ENCODE data around the gene BRD2.
"Not testable (repeated sequence)": the region's sequence is repeated elsewhere in the genome, so short reads cannot be mapped to it uniquely, and the experiment has no call there.

The BRD2 gene

DNA sequence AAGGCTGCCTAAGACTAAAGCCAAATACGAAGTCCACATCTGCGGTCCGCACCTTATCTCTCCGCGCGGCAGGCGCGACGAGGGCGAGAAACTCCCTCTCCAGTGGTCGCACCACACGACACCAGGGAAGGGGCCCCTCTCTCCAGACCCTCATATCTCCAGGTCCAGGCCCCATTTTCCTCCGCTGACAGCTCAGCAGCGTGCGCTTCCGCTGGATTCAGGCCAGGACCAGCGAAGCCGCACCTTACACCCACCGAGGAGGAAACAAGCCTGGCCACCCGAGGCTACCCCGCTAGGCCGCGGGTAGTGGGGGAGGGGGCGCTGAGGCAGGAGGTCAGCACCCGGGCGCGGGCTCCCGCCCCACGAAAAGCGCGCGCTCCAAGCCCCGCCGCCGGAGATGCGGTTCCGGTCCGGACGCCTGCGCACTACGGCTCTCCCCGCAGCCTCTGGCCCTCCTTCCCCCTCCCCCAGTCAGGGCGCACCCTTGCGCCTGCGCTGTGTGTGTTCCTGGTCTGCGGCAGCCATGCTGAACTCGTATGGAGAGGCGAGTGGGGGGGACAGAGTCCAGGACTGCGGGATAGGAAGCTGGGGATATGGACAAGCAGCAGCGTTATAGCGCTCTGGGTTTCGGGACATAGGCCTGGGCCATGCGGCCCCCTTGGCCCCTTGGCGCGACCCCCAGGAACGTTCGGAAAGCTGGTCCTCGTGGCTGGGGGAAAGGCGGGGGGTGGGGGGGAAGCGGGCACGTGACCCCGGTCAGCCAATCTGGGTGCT is at the start of gene BRD2:
BRD2 (plus strand) TSS at position 502 of the 774 bp plus-strand sequence. CDS start 4,305 bp downstream, outside the sequence.
- peak; percentile 95 for DNase-seq (ENCODE audit: low read depth)

DNA sequence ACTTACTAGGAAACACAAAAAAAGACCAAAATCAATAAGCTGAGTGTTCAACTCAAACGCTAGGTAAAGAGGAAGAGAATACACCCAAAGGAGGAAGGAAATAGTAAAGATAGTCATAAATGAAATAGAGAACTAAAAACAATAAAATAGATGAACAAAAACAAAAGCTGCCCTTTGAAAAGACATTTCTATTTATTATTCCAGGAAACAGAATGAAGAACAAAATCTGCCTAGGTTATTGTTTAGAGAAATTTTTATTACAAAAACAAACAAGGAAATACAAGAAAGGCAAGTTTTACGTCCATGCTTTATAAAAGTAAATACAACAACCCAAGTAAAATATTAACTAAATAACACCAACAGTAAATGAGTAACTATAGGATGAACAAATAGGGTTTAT is 47.7 kb upstream of the BRD2 start:
- no peak for DNase-seq (ENCODE audit: low read depth)

DNA sequence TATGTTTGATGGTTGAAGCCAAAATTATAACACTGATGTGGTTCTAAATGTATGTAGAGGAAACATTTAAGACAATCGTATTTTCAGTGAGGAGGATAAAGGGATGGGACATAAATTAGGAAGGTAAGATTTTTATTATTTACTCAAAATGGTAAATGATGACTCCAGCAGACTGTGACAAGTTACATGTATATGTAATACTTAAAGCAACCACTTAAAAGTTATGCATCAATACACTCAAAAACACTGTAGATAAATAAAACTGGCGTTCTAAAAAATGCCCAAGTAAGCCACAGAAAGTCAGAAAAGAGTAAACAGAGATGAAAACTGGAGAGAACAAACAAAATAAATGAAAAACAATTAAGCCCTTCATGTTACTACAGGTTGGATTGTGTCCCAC is 46.3 kb upstream of the BRD2 start:
- DNase-seq (ENCODE audit: low read depth): no peak

DNA sequence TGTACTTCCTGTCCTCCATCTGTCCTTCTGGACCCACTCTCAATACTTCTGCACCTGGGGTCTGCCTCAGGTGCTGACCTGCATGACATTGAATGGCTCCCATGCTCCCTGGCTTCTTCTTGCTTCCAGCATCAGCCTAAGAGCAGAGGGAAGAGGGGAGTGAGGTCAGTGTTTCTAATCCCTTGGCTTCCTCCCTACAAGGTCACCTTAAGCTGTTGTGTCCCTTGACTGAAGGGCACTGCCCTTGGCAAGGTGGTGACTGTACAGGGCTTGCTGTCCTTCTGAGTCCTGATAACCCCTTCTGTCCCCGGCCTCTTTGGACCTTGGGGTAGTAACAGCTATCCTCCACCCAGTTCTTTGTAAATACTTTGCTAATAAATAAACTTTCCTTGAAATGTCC is 37.2 kb upstream of the BRD2 start:
- DNase-seq (ENCODE audit: low read depth): no peak

DNA sequence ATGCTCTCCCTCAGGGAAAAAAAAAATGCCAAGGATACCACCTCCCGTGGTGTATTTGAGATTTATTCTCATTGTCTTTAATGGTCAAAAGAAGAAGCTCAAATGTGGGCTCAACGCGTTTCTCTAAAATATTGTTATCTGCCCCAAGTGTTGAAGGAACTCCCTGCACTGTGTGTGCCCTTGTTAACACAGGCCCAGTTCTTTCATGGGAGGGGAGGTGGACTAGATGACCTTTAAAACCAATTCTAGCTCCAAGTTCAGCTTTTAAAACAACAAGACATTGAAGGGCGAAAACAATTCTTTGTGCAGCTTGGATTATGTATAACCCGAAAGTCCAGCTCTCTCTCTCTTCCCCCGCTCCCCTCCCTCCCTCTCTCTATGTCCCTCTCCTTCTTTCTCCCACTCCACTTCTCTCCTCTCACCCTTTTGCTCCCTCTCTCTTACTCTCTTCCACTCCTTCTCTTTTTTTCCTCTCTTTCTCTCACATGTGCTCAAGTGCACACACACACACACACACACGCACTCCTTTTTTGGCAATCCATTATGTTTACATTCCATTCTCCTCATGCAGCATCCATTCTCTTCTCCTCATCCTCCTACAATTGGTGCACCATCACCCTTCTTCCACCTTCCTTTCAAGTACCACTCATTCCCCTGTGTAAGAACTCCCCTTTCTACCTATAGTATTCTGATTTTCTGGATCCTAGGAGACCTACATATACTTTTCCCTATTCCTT is 36.1 kb upstream of the BRD2 start:
- DNase-seq (ENCODE audit: low read depth): no peak

DNA sequence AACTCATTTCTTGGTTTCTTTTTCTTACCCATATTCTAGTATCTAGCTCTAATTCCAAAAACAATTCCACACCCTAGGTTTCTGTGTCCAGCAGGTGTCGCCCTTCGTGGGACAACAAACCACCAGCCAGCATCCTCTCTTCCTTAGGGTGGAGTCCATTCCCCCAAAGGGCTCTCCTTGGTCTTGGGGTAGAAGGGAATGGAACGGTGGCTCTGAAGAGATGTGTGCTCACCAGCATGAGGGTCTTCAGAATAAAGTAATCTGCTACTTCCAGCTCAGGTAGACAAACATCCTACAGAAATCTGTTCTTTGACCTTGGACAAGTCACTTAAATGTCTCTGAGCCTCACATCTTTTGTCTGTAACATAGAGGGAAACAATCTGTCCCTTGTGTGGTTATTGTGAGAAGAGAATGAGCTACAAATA is 34.7 kb upstream of the BRD2 start:
- DNase-seq (ENCODE audit: low read depth): peak; percentile 63

DNA sequence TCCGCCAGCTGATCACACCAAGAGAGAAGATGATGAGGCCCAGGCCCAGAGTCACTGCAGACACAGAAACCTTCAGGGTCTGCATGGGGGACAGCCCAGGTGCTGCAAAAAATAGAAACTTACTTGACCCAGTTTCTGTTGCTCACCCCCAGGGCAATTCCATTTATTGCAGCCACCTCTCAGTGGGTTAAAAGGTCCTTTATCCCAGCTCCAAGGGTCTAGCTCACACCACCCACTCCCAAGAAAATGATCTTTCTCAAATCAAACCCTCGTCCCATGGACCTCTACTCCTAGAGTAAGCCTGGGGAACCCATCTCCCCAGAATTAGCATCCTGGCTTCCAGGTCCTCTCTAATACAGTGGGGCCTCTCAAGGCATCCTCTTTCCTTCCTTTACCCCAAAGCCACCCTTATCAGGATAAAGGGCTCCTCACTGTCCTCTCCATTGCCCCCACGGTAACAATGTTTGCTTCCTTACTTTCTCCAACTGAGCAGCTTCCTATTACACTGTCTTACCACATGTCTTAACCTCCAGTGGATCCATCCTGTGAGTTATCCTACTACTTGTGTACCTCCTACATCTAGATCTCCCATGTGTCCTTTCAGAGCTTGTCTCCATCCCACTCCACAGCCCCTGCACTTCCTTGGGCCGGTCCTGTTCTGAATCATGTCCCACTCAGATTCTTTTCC is 32.7 kb upstream of the BRD2 start:
- DNase-seq (ENCODE audit: low read depth): no peak

DNA sequence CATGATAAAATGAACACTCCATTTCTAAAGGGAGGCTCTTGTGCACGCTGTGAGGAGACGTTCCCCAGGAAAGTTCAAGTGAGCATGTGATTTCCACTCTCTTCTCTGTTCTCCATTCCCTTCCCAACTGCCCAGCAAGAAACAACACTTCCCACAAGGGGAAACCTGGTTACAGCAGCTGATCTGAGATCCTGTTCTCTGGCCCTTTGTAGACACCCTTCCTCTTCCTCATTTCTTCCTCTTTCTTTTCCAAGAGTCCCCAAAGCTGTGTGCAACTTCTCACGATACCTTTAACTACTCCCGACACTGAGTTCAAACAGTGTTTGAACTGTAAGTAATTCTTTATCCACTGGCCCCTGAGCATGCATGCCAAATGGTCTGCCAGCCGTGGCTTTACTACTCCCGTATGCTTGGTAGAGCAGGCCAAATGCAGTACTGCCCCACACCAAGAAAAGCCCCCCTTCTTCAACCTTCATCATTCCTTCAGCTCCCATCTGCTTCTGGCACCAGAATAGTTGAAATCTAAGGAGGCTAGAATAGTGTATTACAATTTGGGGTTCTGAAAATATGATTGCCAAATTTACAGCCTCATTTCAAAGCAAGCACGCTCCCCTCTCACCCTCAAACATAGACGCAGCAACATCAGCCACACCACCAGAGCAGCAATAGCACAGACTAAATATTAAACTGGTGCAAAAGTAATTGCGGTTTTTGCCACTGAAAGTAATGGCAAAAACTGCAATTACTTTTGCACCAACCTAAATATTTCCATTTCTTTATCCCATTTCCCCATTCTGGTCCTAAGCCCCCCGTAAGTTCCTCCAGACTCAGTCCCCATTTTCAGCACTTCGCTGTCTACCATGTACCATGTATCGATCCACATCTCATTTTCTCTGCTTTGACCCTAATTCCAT is 31.9 kb upstream of the BRD2 start:
- no peak for DNase-seq (ENCODE audit: low read depth)

DNA sequence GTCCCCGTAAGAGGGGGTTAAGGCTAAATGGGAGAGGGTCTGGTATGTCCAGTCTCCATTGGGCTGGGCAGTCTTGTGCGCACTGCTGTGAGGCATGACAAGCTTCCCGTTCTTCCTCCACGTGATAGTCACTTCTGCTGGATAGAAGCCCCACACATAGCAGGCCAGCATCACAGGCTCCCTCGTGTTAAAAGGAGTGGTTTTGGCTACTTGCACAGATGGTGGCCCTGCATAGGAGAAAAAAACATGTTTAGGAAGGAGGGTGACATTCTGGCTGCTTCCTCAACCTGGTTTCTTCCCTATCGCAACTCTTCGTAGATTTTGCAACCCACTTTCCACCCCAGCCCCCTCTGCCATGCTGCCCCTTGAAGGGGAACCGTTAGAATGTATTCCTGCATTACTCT is 31.2 kb upstream of the BRD2 start:
- no peak for DNase-seq (ENCODE audit: low read depth)

DNA sequence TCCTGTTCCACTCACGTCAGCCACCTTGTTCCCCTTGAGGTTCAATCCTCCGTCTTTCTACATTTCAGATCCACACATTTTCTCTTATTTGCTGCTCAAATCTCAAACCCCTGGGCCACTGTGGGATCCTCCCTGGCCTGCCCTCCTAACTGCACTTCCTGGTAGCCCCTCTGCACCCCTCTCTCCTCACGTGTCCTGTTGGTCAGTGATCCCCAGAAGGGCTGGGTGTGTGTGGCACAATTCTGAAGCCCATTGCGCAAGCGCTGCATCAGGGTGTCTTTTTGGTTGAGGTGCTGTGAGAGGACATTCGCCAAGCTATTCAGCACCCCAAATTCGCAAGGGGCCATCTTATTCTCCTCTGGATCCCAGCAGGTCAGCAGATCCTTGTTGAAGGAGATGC is 29.9 kb upstream of the BRD2 start:
- no peak for DNase-seq (ENCODE audit: low read depth)

DNA sequence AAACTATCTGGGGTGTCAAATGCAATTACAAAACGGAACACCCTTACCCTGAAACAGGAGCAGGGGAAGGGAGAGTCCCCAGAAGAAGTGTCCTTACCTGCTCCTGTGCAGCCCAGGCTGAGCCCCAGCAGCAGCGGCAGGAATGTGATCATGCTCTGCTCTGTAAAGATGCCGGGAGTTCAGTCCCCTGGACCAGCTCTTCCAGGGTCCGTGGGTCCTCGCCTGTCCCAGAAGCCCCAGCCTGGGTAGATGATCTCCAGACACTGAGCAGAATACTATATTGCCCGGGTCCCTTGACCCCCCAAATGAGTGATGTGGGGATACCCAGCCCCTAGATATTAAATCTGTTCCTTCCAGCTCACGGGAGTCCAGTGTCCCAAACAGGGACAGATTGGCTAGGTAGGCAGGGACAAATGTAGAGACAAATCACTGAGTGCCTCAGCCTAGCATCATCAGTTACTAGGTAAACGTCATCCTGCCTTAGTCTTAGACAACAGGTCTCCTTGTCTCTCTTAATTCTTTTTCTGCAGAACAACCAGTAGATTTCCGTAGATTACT is 27.7 kb upstream of the BRD2 start, which contains the start of gene HLA-DMB:
HLA-DMB (minus strand) TSS at position 373 of the 558 bp plus-strand sequence; CDS start at position 152, 221 bp downstream.
- no peak for DNase-seq (ENCODE audit: low read depth)

DNA sequence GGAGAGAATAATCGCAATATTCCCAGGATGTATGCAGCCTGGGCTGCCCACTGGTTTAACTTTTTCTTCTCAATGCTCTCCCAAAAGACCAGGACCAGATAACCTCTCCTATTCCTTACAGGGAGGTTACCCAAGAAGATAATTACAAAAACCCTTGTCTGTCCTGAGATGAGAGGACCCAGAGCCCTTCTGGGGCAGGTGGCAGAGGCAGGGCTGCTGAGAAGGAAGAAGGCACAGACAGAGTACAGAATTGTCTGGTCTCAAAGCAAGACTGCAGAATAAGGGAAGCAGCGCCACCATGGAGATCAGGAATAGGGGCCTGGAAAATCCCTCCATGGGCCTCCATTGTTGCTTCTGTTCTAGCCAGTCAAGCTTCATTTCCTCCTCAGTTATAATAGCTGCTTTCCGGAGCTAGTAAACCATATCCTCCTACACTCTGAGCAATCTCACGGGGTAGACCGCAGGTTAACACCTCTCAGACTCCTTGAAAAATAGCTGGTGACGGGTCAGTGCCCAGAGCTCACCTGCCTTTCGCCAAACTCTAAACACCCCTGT is 27.1 kb upstream of the BRD2 start:
- peak; percentile 27 for DNase-seq (ENCODE audit: low read depth)

DNA sequence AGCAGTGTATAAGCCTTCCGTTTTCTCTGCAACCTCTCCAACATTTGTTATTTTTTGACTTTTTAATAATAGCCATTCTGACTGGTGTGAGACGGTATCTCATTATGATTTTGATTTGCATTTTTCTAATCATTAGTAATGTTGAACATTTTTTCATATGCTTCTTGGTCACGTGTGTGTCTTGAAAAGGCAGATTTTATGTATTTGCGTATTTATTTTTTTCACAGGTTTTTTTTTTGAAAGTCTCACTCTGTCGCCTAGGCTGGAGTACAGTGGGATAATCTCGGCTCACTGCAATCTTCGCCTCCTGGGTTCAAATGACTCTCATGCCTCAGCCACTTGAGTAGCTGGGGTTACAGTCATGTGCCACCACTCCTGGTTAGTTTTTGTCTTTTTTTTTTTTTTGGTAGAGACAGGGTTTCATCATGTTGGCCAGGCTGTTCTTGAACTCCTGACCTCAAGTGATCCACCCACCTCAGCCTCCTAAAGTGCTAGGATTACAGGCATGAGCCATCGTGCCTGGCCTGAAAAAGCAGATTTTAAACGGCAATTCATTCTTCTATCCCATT is 25.8 kb upstream of the BRD2 start:
- DNase-seq (ENCODE audit: low read depth): not testable (repeated sequence)

DNA sequence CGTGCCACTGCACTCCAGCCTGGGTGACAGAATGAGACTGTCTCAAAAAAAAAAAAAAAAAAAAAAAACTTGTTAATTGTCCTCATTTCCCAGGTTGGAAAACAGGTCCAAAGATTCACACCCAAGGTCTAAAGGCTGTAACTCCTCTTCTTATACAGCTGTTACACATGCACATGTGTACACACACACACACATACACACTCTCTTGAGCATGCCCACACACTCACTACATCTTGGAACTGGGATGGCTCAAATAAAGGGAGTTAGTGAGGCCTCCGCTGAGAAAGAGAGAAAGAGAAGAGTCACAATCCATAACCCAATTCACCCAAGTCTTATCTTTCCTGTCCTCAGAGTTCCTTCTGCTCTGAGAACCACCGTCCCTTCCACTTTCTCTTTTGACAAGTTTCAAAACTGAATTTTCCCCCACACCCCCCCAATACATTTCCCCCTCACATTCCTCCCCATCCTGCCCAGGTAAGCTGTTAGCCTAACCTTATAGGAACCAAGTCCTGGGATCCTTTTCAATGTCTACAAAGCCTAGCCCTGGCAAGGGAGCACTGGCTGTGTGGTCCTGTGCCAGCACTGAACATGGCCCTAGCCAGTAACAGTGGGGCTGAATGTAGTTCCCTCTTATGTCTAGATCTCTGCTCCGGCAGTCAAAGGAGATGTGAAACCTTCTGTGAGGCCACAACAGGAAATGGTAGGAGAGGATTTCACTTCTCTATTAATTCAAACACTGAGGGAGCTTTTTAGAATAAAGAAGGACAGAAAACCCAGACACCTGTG is 24.3 kb upstream of the BRD2 start:
- no peak for DNase-seq (ENCODE audit: low read depth)

DNA sequence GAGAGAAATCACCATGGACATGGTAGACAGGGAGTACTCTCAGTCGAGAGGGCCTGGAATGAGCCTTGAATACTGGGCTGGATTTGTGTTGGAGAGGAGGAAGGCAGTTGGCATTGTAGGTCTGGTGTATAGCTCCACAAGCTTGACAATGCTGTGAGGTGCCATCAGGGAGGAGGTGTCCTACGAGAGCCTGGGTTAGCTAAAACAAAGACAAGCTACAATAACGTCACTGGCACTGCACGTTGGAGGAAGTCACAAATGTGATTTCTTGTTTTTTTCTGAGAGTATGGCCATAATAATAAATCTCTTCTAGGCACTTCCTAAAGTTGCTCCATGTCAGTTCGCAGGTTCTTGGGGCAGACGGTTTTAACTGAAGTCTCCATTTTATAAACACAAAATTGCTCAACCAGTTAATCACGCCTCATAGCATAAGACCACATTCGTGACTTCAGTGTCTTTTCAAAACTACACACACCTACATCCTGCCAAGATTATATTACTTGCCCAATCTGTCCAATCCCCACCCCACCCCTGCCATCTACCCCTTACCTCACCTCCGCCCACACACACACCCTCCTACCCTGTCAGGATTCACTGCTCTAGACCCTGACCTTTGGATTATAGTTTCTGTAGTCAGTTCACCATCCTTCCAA is 23.2 kb upstream of the BRD2 start:
- no peak for DNase-seq (ENCODE audit: low read depth)

DNA sequence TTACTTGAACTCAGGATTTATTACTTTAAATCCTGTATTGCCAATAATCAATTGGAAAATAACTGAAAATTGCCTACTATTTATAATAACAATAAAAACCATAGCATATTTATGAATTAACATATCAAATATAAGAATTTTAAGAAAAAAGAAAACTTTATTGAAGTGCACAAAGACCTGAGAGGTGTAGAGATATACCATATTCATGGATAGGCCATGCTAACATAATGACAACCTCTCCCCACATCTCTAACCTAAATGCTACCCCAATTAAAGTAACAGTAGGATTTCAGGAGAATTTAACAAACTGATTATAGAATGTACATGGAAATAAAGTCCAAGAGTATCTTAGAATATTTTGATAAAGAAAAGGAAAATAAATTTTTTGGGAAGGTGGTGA is 22.4 kb upstream of the BRD2 start:
- no peak for DNase-seq (ENCODE audit: low read depth)

DNA sequence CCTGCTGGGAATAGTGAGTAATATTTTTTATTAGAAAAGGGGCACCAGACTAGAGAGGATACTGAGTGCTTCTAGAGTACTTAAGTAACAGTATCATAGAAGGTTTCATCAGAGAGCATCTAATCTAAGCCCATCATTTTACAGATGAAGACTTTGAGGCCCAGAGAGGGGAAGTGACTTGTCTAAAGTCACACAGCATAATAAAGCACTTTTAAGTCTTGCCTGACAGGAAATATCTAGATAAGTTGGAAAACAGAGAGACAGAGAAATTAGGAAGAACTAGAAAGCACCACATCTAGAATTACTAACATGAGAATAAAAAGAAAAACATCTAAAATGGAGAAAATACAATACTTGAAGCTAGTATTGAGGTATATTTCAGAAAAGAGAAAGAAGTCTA is 21.5 kb upstream of the BRD2 start:
- no peak for DNase-seq (ENCODE audit: low read depth)

DNA sequence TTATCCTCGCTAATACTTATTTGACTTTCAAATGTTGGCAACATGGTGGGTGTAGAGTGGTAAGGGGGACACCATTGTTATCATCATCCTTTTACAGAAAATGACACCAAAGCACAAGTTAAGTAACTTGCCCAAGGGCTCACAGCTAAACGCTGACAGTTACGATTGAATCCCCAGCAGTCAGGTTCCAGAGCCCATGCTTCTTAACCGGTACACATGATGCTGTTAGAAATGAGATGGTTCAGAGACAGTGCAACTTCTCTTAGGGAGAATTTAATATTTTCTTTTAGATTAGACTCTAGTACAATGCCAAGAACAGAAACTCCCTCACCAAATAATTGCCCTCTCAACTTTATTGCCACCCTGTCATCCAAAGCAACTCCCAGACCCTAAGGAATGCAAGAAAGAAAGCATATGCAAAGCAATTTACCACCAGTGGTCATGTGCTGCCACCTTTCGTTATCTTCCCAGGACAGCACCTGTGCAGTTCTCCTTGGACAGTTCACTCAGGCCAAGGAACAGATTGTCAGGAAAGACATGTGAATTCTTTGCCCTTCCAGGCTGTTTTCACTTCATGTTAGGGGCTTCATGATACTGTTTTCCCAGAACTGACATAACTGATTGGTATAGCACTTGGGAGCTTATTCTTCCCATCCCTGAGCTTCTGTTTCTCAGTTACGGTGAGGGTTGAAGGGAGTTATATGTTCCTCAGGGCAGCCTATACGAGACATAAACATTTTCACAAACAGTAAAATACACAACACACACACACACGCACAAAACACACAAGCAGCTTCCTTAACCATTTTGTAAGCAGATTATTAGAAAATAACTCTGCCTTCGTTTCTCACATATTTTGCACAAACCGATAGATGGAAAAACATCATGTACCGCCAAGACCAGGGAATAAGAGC is 20.6 kb upstream of the BRD2 start:
- no peak for DNase-seq (ENCODE audit: low read depth)
